ENCODE measurements around the gene KLHL14. TPM values are rescaled to one million over a fixed set of nuclear protein-coding genes. Genes with fewer than 3 reads are reported as not detected.

Gene KLHL14
- total RNA-seq, 1 donor from 2014 or later, result 46.5 TPM

DNA sequence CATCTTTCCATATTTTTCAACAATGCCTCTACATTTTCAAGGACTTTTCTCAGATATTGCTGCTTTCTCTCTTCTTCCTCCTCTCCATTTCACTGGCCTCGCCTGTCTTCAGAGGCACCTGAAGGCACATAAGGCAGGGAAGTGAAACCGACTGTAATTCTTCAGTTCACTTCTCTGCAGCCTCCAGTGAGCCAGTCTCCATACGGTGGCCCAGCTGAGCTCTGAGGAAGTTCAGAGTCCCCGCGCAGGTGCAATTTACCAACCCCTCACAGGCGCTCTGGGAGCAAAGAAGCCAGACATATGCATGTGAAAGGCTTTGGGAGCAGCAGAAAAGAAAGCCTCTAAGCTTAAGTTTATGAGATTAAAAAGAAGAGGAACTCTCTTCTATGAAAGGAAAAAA is 12.4 kb downstream of the KLHL14 start:
- CTCF ChIA-PET, result interaction anchor here (1.5 to 3.0 kb wide), 5 partner anchors 9 to 157 kb away, joined by 4 to 13 read pairs (median 9); no protein-coding TSS in a partner anchor
- H3K4me3 Mint-ChIP-seq, result peak overlapping the region; percentile 60
- ATAC-seq (ENCODE audit: low read depth), result peak; percentile 97

DNA sequence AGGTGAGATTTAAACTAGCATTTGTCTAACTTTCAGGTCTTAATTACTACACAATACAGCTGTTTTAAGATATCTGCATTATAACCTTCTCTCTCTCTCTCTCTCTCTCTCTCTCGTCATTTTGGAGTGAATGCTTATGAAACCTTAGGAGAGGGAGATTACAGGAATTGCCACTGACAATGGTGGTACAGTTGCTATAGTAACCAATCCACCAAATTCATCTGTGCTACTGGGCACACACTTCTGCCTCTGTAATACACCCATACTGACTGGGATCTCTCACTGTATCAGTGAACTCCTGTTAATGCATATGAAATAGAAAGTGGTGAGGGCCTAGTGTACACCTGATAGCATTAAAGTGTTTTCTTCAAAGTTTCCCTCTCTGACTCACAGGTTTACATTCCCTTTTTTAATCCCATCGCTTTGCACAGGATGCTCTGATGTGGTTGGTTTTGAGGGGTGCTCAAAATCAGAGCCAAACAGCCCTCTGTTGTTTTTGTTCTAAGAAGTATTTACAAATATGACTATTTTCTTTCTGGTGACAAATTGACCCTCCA is 13.1 kb downstream of the KLHL14 start:
- peaks cover 94% of the 10 kb centered on the region for H3K4me1 Mint-ChIP-seq
- intact Hi-C loops (cut with micrococcal nuclease), result loop anchor here (1.0 to 2.0 kb wide), 7 partner anchors 10 to 159 kb away; no protein-coding TSS in a partner anchor
- DNase-seq (no peak), ATAC-seq (ENCODE audit: low read depth) (no peak)
- ChIA-PET POLR2A (interaction anchor here (0.8 to 3.8 kb wide), 3 partner anchors 11 to 55 kb away, joined by 4 to 75 read pairs (median 4); partner anchors contain the start of gene KLHL14), CTCF (interaction anchor here (1.5 to 3.0 kb wide), 5 partner anchors 9 to 158 kb away, joined by 4 to 13 read pairs (median 9); no protein-coding TSS in a partner anchor)
- no peaks in the 10 kb centered on the region for H3K9me3 Mint-ChIP-seq
- H3K27ac Mint-ChIP-seq, result peak overlapping the region; percentile 83
- H3K4me3 Mint-ChIP-seq, result peak overlapping the region; percentile 60
- TF ChIP-seq, protein P1, sequence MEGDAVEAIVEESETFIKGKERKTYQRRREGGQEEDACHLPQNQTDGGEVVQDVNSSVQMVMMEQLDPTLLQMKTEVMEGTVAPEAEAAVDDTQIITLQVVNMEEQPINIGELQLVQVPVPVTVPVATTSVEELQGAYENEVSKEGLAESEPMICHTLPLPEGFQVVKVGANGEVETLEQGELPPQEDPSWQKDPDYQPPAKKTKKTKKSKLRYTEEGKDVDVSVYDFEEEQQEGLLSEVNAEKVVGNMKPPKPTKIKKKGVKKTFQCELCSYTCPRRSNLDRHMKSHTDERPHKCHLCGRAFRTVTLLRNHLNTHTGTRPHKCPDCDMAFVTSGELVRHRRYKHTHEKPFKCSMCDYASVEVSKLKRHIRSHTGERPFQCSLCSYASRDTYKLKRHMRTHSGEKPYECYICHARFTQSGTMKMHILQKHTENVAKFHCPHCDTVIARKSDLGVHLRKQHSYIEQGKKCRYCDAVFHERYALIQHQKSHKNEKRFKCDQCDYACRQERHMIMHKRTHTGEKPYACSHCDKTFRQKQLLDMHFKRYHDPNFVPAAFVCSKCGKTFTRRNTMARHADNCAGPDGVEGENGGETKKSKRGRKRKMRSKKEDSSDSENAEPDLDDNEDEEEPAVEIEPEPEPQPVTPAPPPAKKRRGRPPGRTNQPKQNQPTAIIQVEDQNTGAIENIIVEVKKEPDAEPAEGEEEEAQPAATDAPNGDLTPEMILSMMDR (IDR thresholded peaks at IDR 0.05), result no peak
- peaks cover 44% of the 10 kb centered on the region for H3K36me3 Mint-ChIP-seq (ENCODE audit: low read depth)
- no peaks in the 10 kb centered on the region for H3K27me3 Mint-ChIP-seq

More for the DNA sequence above, 12.4 kb downstream of the KLHL14 start:
- intact Hi-C loops (cut with micrococcal nuclease), result loop anchor here (1.0 to 2.0 kb wide), 7 partner anchors 9 to 158 kb away; no protein-coding TSS in a partner anchor
- H3K27ac Mint-ChIP-seq, result peak overlapping the region; percentile 83
- H3K27me3 Mint-ChIP-seq, result no peaks in the 10 kb centered on the region
- peak; percentile 57 for DNase-seq
- no peaks in the 10 kb centered on the region for H3K9me3 Mint-ChIP-seq
- POLR2A ChIA-PET, result interaction anchor here (0.8 to 3.8 kb wide), 5 partner anchors 11 to 56 kb away, joined by 3 to 75 read pairs (median 4); partner anchors contain the start of gene KLHL14
- H3K36me3 Mint-ChIP-seq (ENCODE audit: low read depth), result peaks cover 40% of the 10 kb centered on the region
- peaks cover 93% of the 10 kb centered on the region for H3K4me1 Mint-ChIP-seq
- TF ChIP-seq, protein P1 (IDR thresholded peaks at IDR 0.05), result no peak

DNA sequence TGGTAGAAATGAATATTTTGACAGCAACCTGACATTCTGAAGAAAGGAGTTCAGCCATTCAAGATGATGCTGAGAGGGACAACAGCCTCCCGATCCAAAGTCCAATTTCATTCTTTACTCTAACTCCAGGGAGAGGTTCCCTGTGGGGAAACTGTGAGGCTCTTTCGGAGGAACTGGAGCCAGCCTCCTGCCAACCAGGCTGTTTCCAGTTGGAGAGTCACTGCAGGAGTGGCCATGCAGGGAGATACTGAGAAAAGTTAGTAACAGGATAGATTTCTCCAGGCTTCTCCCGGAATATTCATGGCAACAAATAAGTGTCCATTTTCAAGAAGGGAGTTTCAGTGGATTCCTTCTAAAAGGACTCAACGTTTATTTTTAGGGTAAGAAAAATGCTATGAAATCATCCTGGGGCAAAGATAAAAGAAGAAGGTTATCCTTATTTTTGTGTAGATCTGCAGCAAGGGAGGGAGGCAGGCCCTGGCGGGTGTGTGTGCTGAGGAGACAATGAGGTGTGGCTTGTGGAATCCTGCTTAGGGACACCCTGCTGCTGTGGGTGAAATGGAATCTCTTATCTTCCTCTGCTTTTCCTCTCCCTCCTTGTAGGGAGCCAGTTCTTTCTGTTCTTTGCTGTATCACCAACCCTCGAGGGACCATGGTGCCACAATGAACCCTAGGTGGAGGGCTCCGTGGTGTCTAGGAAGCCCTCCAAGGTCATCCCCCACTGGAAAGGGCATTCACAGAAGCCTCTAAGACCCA is 18.1 kb downstream of the KLHL14 start:
- POLR2A ChIA-PET, result no interaction called here
- Mint-ChIP-seq H3K27ac (no peak overlapping the region), H3K36me3 (ENCODE audit: low read depth) (peaks cover 56% of the 10 kb centered on the region), H3K4me1 (peaks cover 72% of the 10 kb centered on the region), H3K27me3 (no peaks in the 10 kb centered on the region), H3K9me3 (no peaks in the 10 kb centered on the region), H3K4me3 (no peak overlapping the region)
- intact Hi-C loops (cut with micrococcal nuclease), result no loop called here
- TF ChIP-seq, protein P1 (IDR thresholded peaks at IDR 0.05), result no peak
- DNase-seq, result no peak
- CTCF ChIA-PET, result no interaction called here
- ATAC-seq (ENCODE audit: low read depth), result no peak

DNA sequence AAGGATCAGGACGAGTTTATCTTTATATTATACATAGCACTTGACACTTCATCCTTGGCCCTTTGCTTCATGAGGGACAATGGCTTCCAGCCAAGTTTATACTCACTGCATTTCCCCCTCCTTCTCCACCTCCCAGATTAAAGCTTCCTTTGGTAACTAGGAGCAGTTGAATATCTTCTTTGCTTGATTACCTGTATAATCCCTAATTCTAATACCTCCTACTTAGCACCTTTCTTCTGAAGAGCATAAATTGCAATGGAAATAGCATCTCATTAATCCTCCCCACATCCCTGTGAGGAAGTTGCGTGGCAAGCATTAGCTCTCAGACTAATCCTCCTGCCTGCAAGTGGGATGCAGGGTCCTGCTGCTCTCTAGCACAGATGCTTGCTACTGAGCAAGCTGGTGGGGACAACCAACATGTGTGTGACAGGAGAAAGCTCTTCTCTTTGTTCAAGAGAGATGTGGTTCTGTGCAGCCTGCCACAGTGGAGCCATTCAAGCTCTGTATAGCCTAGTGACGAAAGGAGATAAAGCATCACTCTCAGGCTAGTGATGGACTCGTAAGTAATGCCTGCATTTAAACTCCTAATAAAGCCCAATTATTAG is 19.1 kb downstream of the KLHL14 start:
- DNase-seq (no peak), ATAC-seq (ENCODE audit: low read depth) (no peak)
- Mint-ChIP-seq H3K27ac (peak overlapping the region; percentile 18), H3K36me3 (ENCODE audit: low read depth) (peaks cover 53% of the 10 kb centered on the region), H3K27me3 (no peaks in the 10 kb centered on the region), H3K4me1 (peaks cover 71% of the 10 kb centered on the region), H3K9me3 (no peaks in the 10 kb centered on the region), H3K4me3 (no peak overlapping the region)
- intact Hi-C loops (cut with micrococcal nuclease), result no loop called here
- TF ChIP-seq, protein P1 (IDR thresholded peaks at IDR 0.05), result no peak
- ChIA-PET POLR2A (no interaction called here), CTCF (interaction anchor here (1.3 kb wide), 1 partner anchor 10 kb away, joined by 3 read pairs; no protein-coding TSS in a partner anchor)
